ENCODE results near the gene STRN.

DNA sequence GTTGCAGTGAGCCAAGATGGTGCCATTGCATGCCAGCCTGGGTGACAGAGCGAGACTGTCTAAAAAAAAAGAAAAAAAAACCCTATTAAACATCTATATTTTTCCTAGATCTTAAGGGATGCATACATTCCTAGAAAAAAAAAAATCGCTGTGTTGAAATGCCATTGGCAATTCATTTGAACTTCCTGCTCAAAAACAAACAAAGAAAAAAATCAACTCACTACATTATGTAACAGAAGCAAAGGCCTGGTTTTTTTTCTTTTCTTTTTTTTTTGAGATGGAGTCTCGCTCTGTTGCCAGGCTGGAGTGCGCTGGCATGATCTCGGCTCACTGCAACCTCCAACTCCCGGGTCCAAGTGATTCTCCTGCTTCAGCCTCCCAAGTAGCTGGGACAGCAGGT, 21.7 kb upstream of the STRN start:
- TF ChIP-seq POLR2A (IDR thresholded peaks at IDR 0.05): no peak
- TF ChIP-seq CTCF (IDR thresholded peaks at IDR 0.05): no peak

All from thyroid gland (tissue), 4 donors.